OCI-LY7 (cell line): Measurements from ENCODE around the gene MAGOHB. TPM values are rescaled to one million over a fixed set of nuclear protein-coding genes. Genes with fewer than 3 reads are reported as not detected.

Source experiments
- BruUV-seq: library from RNA; stranded (reverse); fragments of 400-500 nt; replicated peaks from 2 replicates; lab custom pipeline; 2021; lab: Mats Ljungman, UMichigan
- CTCF ChIA-PET: fragments of 300-600 bp; sonication (Branson Sonifier 250); formaldehyde crosslinking; loops from one replicate; lab custom pipeline; 2022; ENCODE audit warnings: antibody characterized with exemption; ENCODE audit not compliant: unreplicated experiment; lab: Charles Lee
- POLR2A ChIA-PET: fragments of 300-600 bp; sonication (Branson Sonifier 250); formaldehyde crosslinking; loops from one replicate; lab custom pipeline; 2022; ENCODE audit warnings: antibody characterized with exemption; lab: Charles Lee
- DNase-seq: peaks from one replicate; pipeline ENCODE4 v3.0.0-alpha.2; 2015; ENCODE audit warnings: low spot score
- H2AFZ ChIP-seq: fragments of 200-600 bp; sonication (generic), shearing (Covaris generic); 2 replicates; pipeline ENCODE4 v1.6.1; 2014; ENCODE audit warnings: mild to moderate bottlenecking, antibody characterized with exemption, low read length, moderate library complexity
- H3K27ac ChIP-seq: fragments of 200-600 bp; sonication (generic); 2 replicates; pipeline ENCODE4 v1.5.1; 2014; ENCODE audit warnings: mixed run types, low read depth, mild to moderate bottlenecking, moderate library complexity, low read length, inconsistent platforms; ENCODE audit not compliant: poor library complexity, severe bottlenecking
- H3K36me3 ChIP-seq: fragments of 200-600 bp; sonication (generic); 2 replicates; pipeline ENCODE4 v1.6.1; 2014; ENCODE audit warnings: mild to moderate bottlenecking, antibody characterized with exemption, low read length, moderate library complexity, mixed read lengths; ENCODE audit not compliant: insufficient read depth
- H3K4me1 ChIP-seq: fragments of 200-600 bp; sonication (generic); 2 replicates; pipeline ENCODE4 v1.5.1; 2014; ENCODE audit warnings: mild to moderate bottlenecking, low read length; ENCODE audit not compliant: insufficient read depth, poor library complexity, severe bottlenecking
- H3K4me2 ChIP-seq: fragments of 200-600 bp; sonication (generic); 2 replicates; pipeline ENCODE4 v1.6.1; 2014; ENCODE audit warnings: mild to moderate bottlenecking, low read length
- H3K4me3 ChIP-seq: fragments of 200-600 bp; sonication (generic); 2 replicates; pipeline ENCODE4 v1.5.1; 2014; ENCODE audit warnings: mild to moderate bottlenecking, low read depth, low read length; ENCODE audit not compliant: poor library complexity, severe bottlenecking
- H3K79me2 ChIP-seq: fragments of 200-600 bp; sonication (generic); 2 replicates; pipeline ENCODE4 v1.6.1; 2016; ENCODE audit warnings: low read depth, mild to moderate bottlenecking, low read length, moderate library complexity, mixed read lengths; ENCODE audit not compliant: insufficient read depth
- H3K9me2 ChIP-seq: fragments of 200-600 bp; sonication (generic); 2 replicates; pipeline ENCODE4 v1.6.1; 2016; ENCODE audit warnings: mild to moderate bottlenecking, low read length, mixed read lengths; ENCODE audit not compliant: insufficient read depth
- H3K9me3 ChIP-seq: fragments of 200-600 bp; sonication (generic); 2 replicates; pipeline ENCODE4 v1.6.1; 2014; ENCODE audit warnings: mild to moderate bottlenecking, mixed run types, low read length, mixed read lengths
- H4K20me1 ChIP-seq: fragments of 200-600 bp; sonication (generic); 2 replicates; pipeline ENCODE4 v1.6.1; 2014; ENCODE audit warnings: mild to moderate bottlenecking, antibody characterized with exemption, low read length, moderate library complexity, mixed read lengths; ENCODE audit not compliant: insufficient read depth
- CTCF ChIP-seq: fragments of 200-600 bp; sonication (generic); conservative IDR thresholded peaks from 2 replicates; pipeline ENCODE4 v1.5.1; 2014; ENCODE audit warnings: mild to moderate bottlenecking, antibody characterized with exemption, low read length, moderate library complexity, mixed read lengths
- EZH2phosphoT487 ChIP-seq: fragments of 200-600 bp; sonication (generic); IDR thresholded peaks from 2 replicates; pipeline ENCODE4 v1.6.1; 2018; ENCODE audit warnings: low read depth, borderline replicate concordance, mild to moderate bottlenecking, mixed run types, antibody characterized with exemption, low read length, moderate library complexity, mixed read lengths
- intact Hi-C: fragments of 100-400 bp; cut with micrococcal nuclease; formaldehyde crosslinking; loops from one replicate; pipeline ENCODE4 v1.10.0; 2022; ENCODE audit not compliant: unreplicated experiment
- total RNA-seq, 2 experiments: library from RNA; depleted of rRNA in 1 of 2; stranded (reverse); fragments of >200 nt in 1 of 2; shearing (Covaris generic) in 1 of 2; gene quantifications; 2 replicates each; pipeline ENCODE4 v1.2.3, GENCODE V29; 2014 to 2022

MAGOHB gene
- total RNA-seq, 2 experiments from 2014 or later = 44.4 to 66.5 TPM

GRCh38 chr12:10554756-10555481 lies 58.5 kb downstream of the MAGOHB start:
- CTCF ChIA-PET = no interaction called here
- no peak for DNase-seq

GRCh38 chr12:10554228-10554755 lies 59.1 kb downstream of the MAGOHB start:
- Histone ChIP-seq H3K4me2 (no peak overlapping the region), H2AFZ (peak overlapping the region; percentile 72), H3K79me2 (no peaks in the 10 kb centered on the region), H3K4me3 (no peak overlapping the region), H3K9me3 (peaks cover 35% of the 10 kb centered on the region; the same call in 1 of the 2 replicates), H3K4me1 (peaks cover 50% of the 10 kb centered on the region), H4K20me1 (no peaks in the 10 kb centered on the region), H3K27ac (peak overlapping the region; percentile 43), H3K9me2 (no peaks in the 10 kb centered on the region), H3K36me3 (peaks cover 30% of the 10 kb centered on the region)
- DNase-seq = peak; percentile 10
- POLR2A ChIA-PET = interaction anchor here (1.0 to 1.3 kb wide), 2 partner anchors 11 to 327 kb away, joined by 3 to 4 read pairs; no protein-coding TSS in a partner anchor
- intact Hi-C loops = loop anchor here (10.0 kb wide), 1 partner anchor 809 kb away; no protein-coding TSS in a partner anchor
- no TSS peak for BruUV-seq
- TF ChIP-seq EZH2phosphoT487 = no peak
- TF ChIP-seq CTCF = no peak
- CTCF ChIA-PET = no interaction called here

More at GRCh38 chr12:10554756-10555481, 58.5 kb downstream of the MAGOHB start:
- TF ChIP-seq EZH2phosphoT487 (no peak), CTCF (no peak)
- Histone ChIP-seq H3K9me2 (no peaks in the 10 kb centered on the region), H3K79me2 (no peaks in the 10 kb centered on the region), H2AFZ (peak overlapping the region; percentile 72), H3K36me3 (peaks cover 32% of the 10 kb centered on the region), H3K4me3 (no peak overlapping the region), H3K9me3 (peaks cover 37% of the 10 kb centered on the region; the same call in 1 of the 2 replicates), H3K4me1 (peaks cover 56% of the 10 kb centered on the region), H3K4me2 (no peak overlapping the region), H4K20me1 (no peaks in the 10 kb centered on the region), H3K27ac (peak overlapping the region; percentile 43)
- intact Hi-C loops = loop anchor here (10.0 kb wide), 1 partner anchor 810 kb away; no protein-coding TSS in a partner anchor
- POLR2A ChIA-PET = interaction anchor here (0.7 to 1.3 kb wide), 3 partner anchors 10 to 327 kb away, joined by 3 to 4 read pairs (median 4); no protein-coding TSS in a partner anchor
- no TSS peak for BruUV-seq

Other genes with a start within 250 kb of the MAGOHB start
- gene KLRK1, start 223.6 kb downstream of the MAGOHB start, total RNA-seq (2014; rRNA removed; shearing (Covaris generic)) = 35.7 and 35.9 TPM in 2 replicates
- gene KLRK1, start 223.6 kb downstream of the MAGOHB start, total RNA-seq (2022) = 26.6 and 35.4 TPM in 2 replicates
- gene KLRC4, start 203.9 kb downstream of the MAGOHB start, total RNA-seq (2014; rRNA removed; shearing (Covaris generic)) = 8.6 and 9.3 TPM in 2 replicates
- 9.9 and 10.9 TPM in 2 replicates for gene KLRC4, start 203.9 kb downstream of the MAGOHB start, total RNA-seq (2022)
- gene KLRC3, start 193.0 kb downstream of the MAGOHB start, total RNA-seq (2014; rRNA removed; shearing (Covaris generic)) = 4.7 and 6.8 TPM in 2 replicates
- 1.5 and 3.0 TPM in 2 replicates for gene KLRC3, start 193.0 kb downstream of the MAGOHB start, total RNA-seq (2022)
- 1.2 TPM in 1 of 2 replicates, not detected in the other for gene KLRC2, start 177.6 kb downstream of the MAGOHB start, total RNA-seq (2014; rRNA removed; shearing (Covaris generic))
- not detected in 2 replicates for gene KLRC2, start 177.6 kb downstream of the MAGOHB start, total RNA-seq (2022)
- 1.2 TPM in 1 of 2 replicates, not detected in the other for gene KLRC1, start 160.2 kb downstream of the MAGOHB start, total RNA-seq (2014; rRNA removed; shearing (Covaris generic))
- gene KLRC1, start 160.2 kb downstream of the MAGOHB start, total RNA-seq (2022) = 0.36 TPM in 1 of 2 replicates, not detected in the other
- gene EIF2S3B, start 107.7 kb downstream of the MAGOHB start, total RNA-seq (2014; rRNA removed; shearing (Covaris generic)) = 0.85 and 1.0 TPM in 2 replicates
- gene EIF2S3B, start 107.7 kb downstream of the MAGOHB start, total RNA-seq (2022) = 0.95 and 1.6 TPM in 2 replicates
- gene STYK1, start 60.4 kb upstream of the MAGOHB start, total RNA-seq (2014; rRNA removed; shearing (Covaris generic)) = not detected in 2 replicates
- 0.11 TPM in 1 of 2 replicates, not detected in the other for gene STYK1, start 60.4 kb upstream of the MAGOHB start, total RNA-seq (2022)
- gene YBX3, start 109.7 kb upstream of the MAGOHB start, total RNA-seq (2014; rRNA removed; shearing (Covaris generic)) = 70.7 and 97.5 TPM in 2 replicates
- gene YBX3, start 109.7 kb upstream of the MAGOHB start, total RNA-seq (2022) = 220 and 223 TPM in 2 replicates
- gene TAS2R7, start 189.0 kb upstream of the MAGOHB start, total RNA-seq (2014; rRNA removed; shearing (Covaris generic)) = not detected in 2 replicates
- not detected in 2 replicates for gene TAS2R7, start 189.0 kb upstream of the MAGOHB start, total RNA-seq (2022)
- not detected in 2 replicates for gene TAS2R8, start 193.7 kb upstream of the MAGOHB start, total RNA-seq (2014; rRNA removed; shearing (Covaris generic))
- gene TAS2R8, start 193.7 kb upstream of the MAGOHB start, total RNA-seq (2022) = not detected in 2 replicates
- not detected in 2 replicates for gene TAS2R9, start 196.6 kb upstream of the MAGOHB start, total RNA-seq (2014; rRNA removed; shearing (Covaris generic))
- not detected in 2 replicates for gene TAS2R9, start 196.6 kb upstream of the MAGOHB start, total RNA-seq (2022)
- 0.50 TPM in 1 of 2 replicates, not detected in the other for gene TAS2R10, start 212.7 kb upstream of the MAGOHB start, total RNA-seq (2014; rRNA removed; shearing (Covaris generic))
- not detected in 2 replicates for gene TAS2R10, start 212.7 kb upstream of the MAGOHB start, total RNA-seq (2022)
- gene PRR4, start 235.9 kb upstream of the MAGOHB start, total RNA-seq (2014; rRNA removed; shearing (Covaris generic)) = 1.4 and 1.5 TPM in 2 replicates
- gene PRR4, start 235.9 kb upstream of the MAGOHB start, total RNA-seq (2022) = 1.3 TPM in 1 of 2 replicates, not detected in the other